Raji (cell line): ENCODE data around the gene NUP205.

Source experiments
- POLR2A ChIP-seq: IDR thresholded peaks from 2 replicates; pipeline ENCODE4 v1.6.1; 2011; ENCODE audit warnings: low read depth, low read length, control low read depth; ENCODE audit not compliant: insufficient read depth

NUP205 gene

GRCh38 chr7:135523146-135523545, 34.6 kb upstream of the NUP205 start:
- TF ChIP-seq POLR2A, result no peak

- no peak for TF ChIP-seq POLR2A
These were observed 32.3 kb upstream of the NUP205 start for GRCh38 chr7:135525426-135525825.

GRCh38 chr7:135527025-135527424, 30.7 kb upstream of the NUP205 start:
- no peak for TF ChIP-seq POLR2A

GRCh38 chr7:135536150-135536549, 21.6 kb upstream of the NUP205 start:
- no peak for TF ChIP-seq POLR2A

- TF ChIP-seq POLR2A, result no peak
These were observed 20.3 kb upstream of the NUP205 start for GRCh38 chr7:135537453-135537852.

GRCh38 chr7:135537905-135538304, 19.8 kb upstream of the NUP205 start:
- TF ChIP-seq POLR2A, result no peak

- TF ChIP-seq POLR2A, result no peak
These were observed 19.3 kb upstream of the NUP205 start for GRCh38 chr7:135538376-135538775.

GRCh38 chr7:135539629-135540028, 18.1 kb upstream of the NUP205 start:
- TF ChIP-seq POLR2A, result no peak

- TF ChIP-seq POLR2A, result no peak
These were observed 16.7 kb upstream of the NUP205 start for GRCh38 chr7:135541029-135541428.

GRCh38 chr7:135550196-135550595, 7.5 kb upstream of the NUP205 start:
- TF ChIP-seq POLR2A, result no peak

GRCh38 chr7:135552148-135552547, 5.6 kb upstream of the NUP205 start:
- no peak for TF ChIP-seq POLR2A

- TF ChIP-seq POLR2A, result no peak
These were observed 4.4 kb upstream of the NUP205 start for GRCh38 chr7:135553346-135553745.

GRCh38 chr7:135558337-135558767, 635 bp downstream of the NUP205 start:
- no peak for TF ChIP-seq POLR2A

- TF ChIP-seq POLR2A, result no peak
These were observed 1.2 kb downstream of the NUP205 start for GRCh38 chr7:135558881-135559280.

- no peak for TF ChIP-seq POLR2A
These were observed 2.9 kb downstream of the NUP205 start for GRCh38 chr7:135560631-135561030.

GRCh38 chr7:135562720-135563119, 5.0 kb downstream of the NUP205 start:
- no peak for TF ChIP-seq POLR2A

- no peak for TF ChIP-seq POLR2A
These were observed 14.1 kb downstream of the NUP205 start for GRCh38 chr7:135571834-135572233.

- no peak for TF ChIP-seq POLR2A
These were observed 15.8 kb downstream of the NUP205 start for GRCh38 chr7:135573541-135573940.
